ENCODE data around the gene CDKN2AIPNL. TPM values are rescaled to one million over a fixed set of nuclear protein-coding genes. Genes with fewer than 3 reads are reported as not detected.
A peak's percentile ranks its signal among the peaks of the same experiment; 100 is the strongest.
"Not testable (repeated sequence)": the region's sequence is repeated elsewhere in the genome, so short reads cannot be mapped to it uniquely, and the experiment has no call there.

CDKN2AIPNL gene
- total and polyA plus RNA-seq, 2 of the 13 experiments (the other 11 are each of a cell fraction or from before 2014, with no cell fraction given) = 17.4 to 46.5 TPM

GRCh38 chr5:134373633-134374032 is 38.0 kb downstream of the CDKN2AIPNL start:
- CTCF ChIA-PET (ENCODE audit: low intra/inter-chr PET ratio, low total read pairs); in situ Hi-C loops (cut with HindIII; ENCODE audit: extremely low pct_ligation_motif_present, low pct_unique_long_range_greater_than_20kb); ATAC-seq; FAIRE-seq; H3K4me3 ChIP-seq (replicated peaks in 1 of 3; ENCODE audit: insufficient read depth in 1 of 3, low read depth in 2 of 3, low read length in 3 of 3); BruUV-seq (replicated peaks); H3K27me3 ChIP-seq (ENCODE audit: control insufficient read depth in 1 of 2, insufficient read depth in 2 of 2, low read length in 2 of 2); H3K9ac ChIP-seq (ENCODE audit: insufficient read depth, low read depth, low read length); H3K9me3 ChIP-seq (ENCODE audit: low read length); DNase-seq (ENCODE audit: low spot score); POLR2A ChIA-PET; H2AFZ ChIP-seq (ENCODE audit: low read length); H3K27ac ChIP-seq (ENCODE audit: extremely low read length, insufficient read depth, low read length): not testable (repeated sequence)
- Histone ChIP-seq H3K79me2 (ENCODE audit: insufficient read depth, low read length) (peaks cover 59% of the 10 kb centered on the region), H4K20me1 (ENCODE audit: insufficient read depth, low read length) (peaks cover 37% of the 10 kb centered on the region), H3K36me3 (replicated peaks in 1 of 2; ENCODE audit: control insufficient read depth in 1 of 2, insufficient read depth in 2 of 2, low read length in 2 of 2) (peaks cover 3 to 29% of the 10 kb centered on the region in 2 experiments), H3K4me1 (ENCODE audit: insufficient read depth, low read length) (peaks cover 34% of the 10 kb centered on the region), H3K4me2 (ENCODE audit: low read depth, low read length) (peak overlapping the region; percentile 41; the same call in 1 of the 2 replicates)
- intact Hi-C loops (cut with micrococcal nuclease; ENCODE audit: unreplicated experiment) = loop anchor here (2.0 to 5.0 kb wide), 2 partner anchors 39 to 71 kb away; partner anchors contain the start of gene CDKN2AIPNL
- WGBS (ENCODE audit: low lambda C conversion rate) = 100% methylated on average over 5 of the region's 5 CpGs

- H3K4me2 ChIP-seq (ENCODE audit: low read depth, low read length) = peak overlapping the region; percentile 78
- H3K36me3 ChIP-seq (replicated peaks in 1 of 2; ENCODE audit: control insufficient read depth in 1 of 2, insufficient read depth in 2 of 2, low read length in 2 of 2) = peaks cover 3 to 19% of the 10 kb centered on the region in 2 experiments
- no peak for FAIRE-seq
- peaks cover 43% of the 10 kb centered on the region for H3K4me1 ChIP-seq (ENCODE audit: insufficient read depth, low read length)
- peaks cover 37% of the 10 kb centered on the region for H4K20me1 ChIP-seq (ENCODE audit: insufficient read depth, low read length)
- H3K9me3 ChIP-seq (ENCODE audit: low read length) = no peaks in the 10 kb centered on the region
- H3K9ac ChIP-seq (ENCODE audit: insufficient read depth, low read depth, low read length) = peak overlapping the region; percentile 100
- TSS peak; percentile 62 for BruUV-seq (replicated peaks)
- H3K27ac ChIP-seq (ENCODE audit: extremely low read length, insufficient read depth, low read length) = peak overlapping the region; percentile 99
- POLR2A ChIA-PET = interaction anchor here (0.6 to 1.8 kb wide), 16 partner anchors 10 to 277 kb away, joined by 3 to 10 read pairs (median 4); partner anchors contain the start of genes PPP2CA and SEC24A
- H3K79me2 ChIP-seq (ENCODE audit: insufficient read depth, low read length) = peaks cover 49% of the 10 kb centered on the region
- CTCF ChIA-PET (ENCODE audit: low intra/inter-chr PET ratio, low total read pairs) = no interaction called here
- peak; percentile 66 for ATAC-seq
- peak; percentile 56 for DNase-seq (ENCODE audit: low spot score)
- intact Hi-C loops (cut with micrococcal nuclease; ENCODE audit: unreplicated experiment) (loop anchor here (2.0 to 5.0 kb wide), 2 partner anchors 40 to 69 kb away; partner anchors contain the start of gene CDKN2AIPNL), in situ Hi-C loops (cut with HindIII; ENCODE audit: extremely low pct_ligation_motif_present, low pct_unique_long_range_greater_than_20kb) (no loop called here)
- no peaks in the 10 kb centered on the region for H3K27me3 ChIP-seq (ENCODE audit: control insufficient read depth in 1 of 2, insufficient read depth in 2 of 2, low read length in 2 of 2)
- WGBS (ENCODE audit: low lambda C conversion rate) = 0% methylated on average over 14 of the region's 29 CpGs
- no peak overlapping the region for H2AFZ ChIP-seq (ENCODE audit: low read length)
- peak overlapping the region; percentile 90 to 99 (median 98) for H3K4me3 ChIP-seq (replicated peaks in 1 of 3; ENCODE audit: insufficient read depth in 1 of 3, low read depth in 2 of 3, low read length in 3 of 3)
- no peak for TF ChIP-seq AHR (CRISPR knock-in tag; IDR thresholded peaks at IDR 0.05)
- peak; percentile 41; the same call in 1 of the 2 replicates for TF ChIP-seq SAP130 (CRISPR knock-in tag; IDR thresholded peaks at IDR 0.05; ENCODE audit: low read depth)
- 0 out of 2 replicates have a peak, but pooled peaks have one; percentile 61 for TF ChIP-seq ZXDC (CRISPR knock-in tag; IDR thresholded peaks at IDR 0.05)
- no peak for TF ChIP-seq ZNF296 (CRISPR knock-in tag; conservative IDR thresholded peaks at IDR 0.05)
- TF ChIP-seq ZNF792 (CRISPR knock-in tag; IDR thresholded peaks at IDR 0.05) = no peak
- TF ChIP-seq ZBTB1 (CRISPR knock-in tag; IDR thresholded peaks at IDR 0.05; ENCODE audit: borderline replicate concordance) = no peak
- peak in 1 of 2 experiments; percentile 52; a peak in 2 of 4 replicates for TF ChIP-seq HMGXB4 (CRISPR knock-in tag; IDR thresholded peaks at IDR 0.05; ENCODE audit: borderline replicate concordance in 1 of 2, low read depth in 1 of 2)
- TF ChIP-seq ZFP90 (CRISPR knock-in tag; IDR thresholded peaks at IDR 0.05; ENCODE audit: borderline replicate concordance) = no peak
- TF ChIP-seq ZNF724P (CRISPR knock-in tag; IDR thresholded peaks at IDR 0.05; ENCODE audit: borderline replicate concordance) = 0 out of 2 replicates have a peak, but pooled peaks have one; percentile 20
- TF ChIP-seq RARA (CRISPR knock-in tag; IDR thresholded peaks at IDR 0.05) = peak; percentile 5; the same call in 1 of the 2 replicates
- TF ChIP-seq RFX3 (CRISPR knock-in tag; IDR thresholded peaks at IDR 0.05) = no peak
- no peak for TF ChIP-seq ELF1 (CRISPR knock-in tag; IDR thresholded peaks at IDR 0.05)
- peak; percentile 35 to 59; a peak in 2 of 4 replicates for TF ChIP-seq POLR2A (IDR thresholded peaks at IDR 0.05; ENCODE audit: insufficient read depth in 1 of 2, low read depth in 2 of 2, low read length in 2 of 2)
These were observed 39.8 kb downstream of the CDKN2AIPNL start for GRCh38 chr5:134371834-134372340.

Data from HepG2 (cell line).